Hepatocyte (in vitro differentiated cells): Measurements from ENCODE around the gene ING3. TPM values are rescaled to one million over a fixed set of nuclear protein-coding genes. Genes with fewer than 3 reads are reported as not detected.

Source experiments
- DNase-seq: peaks from one replicate; pipeline ENCODE4 v3.0.0-alpha.2; 2016; ENCODE audit warnings: low spot score
- H2AFZ ChIP-seq: fragments of 200-600 bp; sonication (generic); 2 replicates; pipeline ENCODE4 v1.6.0; 2016; ENCODE audit warnings: antibody characterized with exemption, mild to moderate bottlenecking
- H3K27ac ChIP-seq: fragments of 200-600 bp; sonication (generic); 2 replicates; pipeline ENCODE4 v1.5.1; 2016; ENCODE audit warnings: mild to moderate bottlenecking
- H3K27me3 ChIP-seq: fragments of 200-600 bp; sonication (generic); 2 replicates; pipeline ENCODE4 v1.6.1; 2016
- H3K36me3 ChIP-seq: fragments of 200-600 bp; sonication (generic); replicated peaks from 2 replicates; pipeline ENCODE4 v1.5.1; 2016; ENCODE audit warnings: low read depth; ENCODE audit not compliant: insufficient read depth
- H3K4me1 ChIP-seq: fragments of 200-600 bp; sonication (generic); 2 replicates; pipeline ENCODE4 v1.5.1; 2016; ENCODE audit warnings: mild to moderate bottlenecking, moderate library complexity; ENCODE audit not compliant: insufficient read depth
- H3K4me2 ChIP-seq: fragments of 200-600 bp; sonication (generic); 2 replicates; pipeline ENCODE4 v1.6.0; 2016
- H3K4me3 ChIP-seq: fragments of 200-600 bp; sonication (generic); 2 replicates; pipeline ENCODE4 v1.5.1; 2016; ENCODE audit warnings: mild to moderate bottlenecking
- H3K79me2 ChIP-seq: fragments of 200-600 bp; sonication (generic); 2 replicates; pipeline ENCODE4 v1.6.0; 2017; ENCODE audit warnings: mild to moderate bottlenecking
- H3K9me2 ChIP-seq: fragments of 200-600 bp; sonication (generic); replicated peaks from 2 replicates; pipeline ENCODE4 v1.6.0; 2017; ENCODE audit warnings: mild to moderate bottlenecking; ENCODE audit not compliant: insufficient read depth
- H3K9me3 ChIP-seq: fragments of 200-600 bp; sonication (generic); 2 replicates; pipeline ENCODE4 v1.5.1; 2016; ENCODE audit warnings: low read depth, mild to moderate bottlenecking
- H4K20me1 ChIP-seq: fragments of 200-600 bp; sonication (generic); 2 replicates; pipeline ENCODE4 v1.6.0; 2016; ENCODE audit warnings: mild to moderate bottlenecking; ENCODE audit not compliant: insufficient read depth, poor library complexity, severe bottlenecking
- CTCF ChIP-seq: fragments of 200-600 bp; sonication (generic); IDR thresholded peaks from 2 replicates; pipeline ENCODE4 v1.5.1; 2016; ENCODE audit warnings: antibody characterized with exemption, mild to moderate bottlenecking; ENCODE audit not compliant: poor library complexity
- EZH2 ChIP-seq: fragments of 200-600 bp; sonication (generic); IDR thresholded peaks from 2 replicates; pipeline ENCODE4 v1.6.1; 2016; ENCODE audit warnings: antibody characterized with exemption, mild to moderate bottlenecking, borderline replicate concordance
- EZH2phosphoT487 ChIP-seq: fragments of 200-600 bp; sonication (generic); IDR thresholded peaks from one replicate; pipeline ENCODE4 v1.6.1; 2018; ENCODE audit warnings: antibody characterized with exemption, mild to moderate bottlenecking, low read depth, moderate library complexity; ENCODE audit not compliant: unreplicated experiment, severe bottlenecking
- WGBS: methylation state at CpG from one replicate; pipeline ENCODE4 v1.1.6; 2016; ENCODE audit warnings: low lambda C conversion rate; ENCODE audit errors: missing lambda C conversion rate; 5-methylcytosine and 5-hydroxymethylcytosine counted together
- polyA plus RNA-seq: library from polyadenylated mRNA; unstranded; fragments of >200 nt; fragmentation: Nextera tagmentation; extraction: Ambion mirVana; gene quantifications from 2 replicates; pipeline ENCODE4 v1.2.1, GENCODE V29; 2016
- total RNA-seq: library from RNA; depleted of rRNA; stranded (reverse); fragments of >200 nt; gene quantifications from 2 replicates; pipeline ENCODE4 v1.2.3, GENCODE V29; 2014

The ING3 gene
- total and polyA plus RNA-seq, 2 experiments from 2014 or later: 14.1 to 29.6 TPM

GRCh38 chr7:120995654-120996053, 45.1 kb downstream of the ING3 start:
- peaks cover 50% of the 10 kb centered on the region for H3K79me2 ChIP-seq
- H3K36me3 ChIP-seq: no peaks in the 10 kb centered on the region
- TF ChIP-seq EZH2phosphoT487 (no peak), EZH2 (no peak)
- H3K27me3 ChIP-seq: no peaks in the 10 kb centered on the region
- H3K27ac ChIP-seq: no peak overlapping the region
- H3K4me2 ChIP-seq: no peak overlapping the region
- no peaks in the 10 kb centered on the region for H3K9me2 ChIP-seq
- H4K20me1 ChIP-seq: no peaks in the 10 kb centered on the region
- no peak overlapping the region for H3K4me3 ChIP-seq
- DNase-seq: no peak
- peaks cover 13% of the 10 kb centered on the region for H3K4me1 ChIP-seq
- H3K9me3 ChIP-seq: no peaks in the 10 kb centered on the region
- WGBS: 100% methylated on average over 2 of the region's 2 CpGs
- H2AFZ ChIP-seq: no peak overlapping the region

- peak; percentile 63 for DNase-seq
- Histone ChIP-seq H3K4me2 (no peak overlapping the region), H2AFZ (no peak overlapping the region), H3K27ac (no peak overlapping the region), H3K4me3 (no peak overlapping the region), H3K9me3 (no peaks in the 10 kb centered on the region), H3K27me3 (no peaks in the 10 kb centered on the region), H4K20me1 (no peaks in the 10 kb centered on the region), H3K9me2 (no peaks in the 10 kb centered on the region), H3K4me1 (peaks cover 13% of the 10 kb centered on the region), H3K36me3 (no peaks in the 10 kb centered on the region), H3K79me2 (peaks cover 48% of the 10 kb centered on the region)
- no peak for TF ChIP-seq EZH2
- no peak for TF ChIP-seq CTCF
- TF ChIP-seq EZH2phosphoT487: no peak
- WGBS: 82% methylated on average over 2 of the region's 2 CpGs
These were observed 45.9 kb downstream of the ING3 start for GRCh38 chr7:120996333-120996987.

- Histone ChIP-seq H3K4me1 (peaks cover 13% of the 10 kb centered on the region), H3K27ac (no peak overlapping the region), H3K9me3 (no peaks in the 10 kb centered on the region), H3K27me3 (no peaks in the 10 kb centered on the region), H3K79me2 (peaks cover 44% of the 10 kb centered on the region), H3K36me3 (no peaks in the 10 kb centered on the region), H4K20me1 (no peaks in the 10 kb centered on the region), H3K9me2 (no peaks in the 10 kb centered on the region), H2AFZ (no peak overlapping the region), H3K4me3 (no peak overlapping the region), H3K4me2 (no peak overlapping the region)
- no peak for DNase-seq
- TF ChIP-seq EZH2: no peak
- TF ChIP-seq EZH2phosphoT487: no peak
- no peak for TF ChIP-seq CTCF
These were observed 46.4 kb downstream of the ING3 start for GRCh38 chr7:120996988-120997345.

GRCh38 chr7:120997882-120998474, 47.4 kb downstream of the ING3 start:
- H3K27ac ChIP-seq: no peak overlapping the region

More at GRCh38 chr7:120997882-120998474, 47.4 kb downstream of the ING3 start:
- 79% methylated on average over 7 of the region's 7 CpGs for WGBS
- Histone ChIP-seq H3K9me3 (no peaks in the 10 kb centered on the region), H3K9me2 (no peaks in the 10 kb centered on the region), H3K4me1 (peaks cover 13% of the 10 kb centered on the region), H3K79me2 (peaks cover 41% of the 10 kb centered on the region), H3K36me3 (no peaks in the 10 kb centered on the region), H4K20me1 (no peaks in the 10 kb centered on the region), H3K4me2 (peak overlapping the region; percentile 1), H3K27me3 (no peaks in the 10 kb centered on the region), H2AFZ (no peak overlapping the region), H3K4me3 (no peak overlapping the region)
- TF ChIP-seq CTCF (no peak), EZH2 (no peak), EZH2phosphoT487 (no peak)
- DNase-seq: no peak
